HG03457 (cell line): Measurements from ENCODE around the gene TDG.

ENCODE experiments used
- ATAC-seq: cut with Tn5 transposase; IDR thresholded peaks from one replicate; pipeline ENCODE4 v1.9.1; 2021; ENCODE audit warnings: moderate number of reproducible peaks; ENCODE audit not compliant: unreplicated experiment

The TDG gene

DNA sequence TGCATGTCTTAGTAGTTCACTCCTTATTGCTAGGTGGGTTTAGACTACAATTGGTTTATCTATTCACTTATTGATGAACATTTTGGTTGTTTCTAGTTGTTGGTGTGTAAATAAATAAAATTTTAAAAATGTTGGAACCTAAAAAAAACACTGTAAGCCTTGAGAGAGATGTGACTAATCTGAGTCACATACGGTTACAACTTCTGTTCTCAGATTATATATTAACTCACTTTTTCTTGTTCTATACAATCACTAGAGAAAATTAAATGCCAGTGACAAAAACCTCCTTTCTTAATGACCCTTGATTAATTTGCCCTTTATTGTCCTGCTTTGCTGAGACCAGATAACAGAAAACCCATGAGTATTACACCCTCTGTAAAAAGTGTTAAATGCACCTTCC, 7.1 kb upstream of the TDG start:
- no peak for ATAC-seq

GRCh38 chr12:103960616-103961227, 5.0 kb upstream of the TDG start:
- no peak for ATAC-seq

DNA sequence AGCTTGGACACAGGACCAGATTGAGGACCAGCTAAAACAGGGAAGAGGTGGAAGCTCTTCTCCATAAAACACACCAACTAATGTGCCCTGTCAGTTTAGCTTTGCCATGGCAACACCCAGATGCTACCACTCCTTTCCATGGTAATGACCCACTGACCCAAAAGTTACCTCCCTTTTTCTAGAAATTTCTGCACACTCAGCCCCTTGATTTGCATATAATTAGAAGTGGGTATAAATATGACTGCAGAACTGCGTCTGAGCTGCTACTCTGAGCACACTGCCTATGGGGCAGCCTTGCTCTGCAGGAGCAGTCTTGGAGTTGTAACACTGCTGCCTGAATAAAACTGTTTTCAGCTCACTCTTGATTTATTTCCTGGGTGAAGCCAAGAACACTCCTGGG, 3.2 kb upstream of the TDG start:
- ATAC-seq, result no peak

DNA sequence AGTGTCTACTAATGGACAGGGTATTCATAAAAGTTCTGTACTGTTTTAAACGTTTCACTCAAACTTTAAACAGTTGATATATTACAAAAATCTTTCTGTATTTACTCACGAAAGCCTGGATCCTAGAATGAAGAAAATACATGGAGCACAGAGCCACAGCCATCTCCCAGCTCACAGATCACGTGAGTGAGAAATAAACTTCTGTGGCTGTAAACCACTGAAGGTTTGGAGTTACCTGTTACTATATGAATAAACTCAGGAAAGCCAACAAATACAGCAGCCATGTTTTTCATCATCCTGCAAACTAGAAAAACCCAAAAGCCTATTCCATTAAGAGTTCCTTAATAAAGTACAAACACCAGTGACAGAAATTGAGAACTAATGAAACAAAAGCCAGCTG, 867 bp upstream of the TDG start:
- no peak for ATAC-seq

DNA sequence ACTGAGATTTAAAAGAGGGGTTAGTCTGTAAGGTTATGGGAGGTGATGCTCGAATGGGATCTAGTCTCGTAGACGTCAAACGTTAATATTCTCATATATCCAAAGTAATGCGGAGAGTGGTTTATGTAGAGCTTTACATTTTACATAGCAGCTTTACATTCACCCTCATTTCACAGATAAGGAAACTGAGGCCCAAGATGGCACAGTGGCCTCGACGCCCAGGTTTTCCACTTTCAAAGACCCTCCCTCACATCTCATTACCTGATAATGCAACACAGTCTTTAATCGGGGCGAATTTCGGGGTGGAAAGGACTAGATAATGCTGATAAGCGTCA, 450 bp upstream of the TDG start:
- no peak for ATAC-seq

- no peak for ATAC-seq
Measured at GRCh38 chr12:103966736-103967135, 1.1 kb downstream of the TDG start.

DNA sequence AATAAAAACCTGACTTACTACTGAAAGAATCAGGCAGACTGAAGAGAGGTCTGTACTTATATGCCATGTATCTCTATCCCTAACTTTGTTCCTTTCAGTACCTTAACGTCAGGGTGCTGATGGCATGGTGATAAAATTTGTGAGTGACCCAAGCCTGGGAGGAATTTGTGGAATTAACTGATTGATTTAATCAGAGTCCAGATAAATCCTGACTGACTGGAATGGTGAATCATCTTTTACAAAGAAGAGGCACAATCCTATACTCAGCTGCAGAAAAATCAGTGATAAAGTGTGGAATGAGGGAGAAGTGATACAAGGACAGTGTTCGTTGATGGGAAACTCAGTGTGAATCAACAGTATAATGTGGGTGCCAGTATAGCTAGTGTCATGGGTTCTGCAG, 3.7 kb downstream of the TDG start:
- no peak for ATAC-seq

DNA sequence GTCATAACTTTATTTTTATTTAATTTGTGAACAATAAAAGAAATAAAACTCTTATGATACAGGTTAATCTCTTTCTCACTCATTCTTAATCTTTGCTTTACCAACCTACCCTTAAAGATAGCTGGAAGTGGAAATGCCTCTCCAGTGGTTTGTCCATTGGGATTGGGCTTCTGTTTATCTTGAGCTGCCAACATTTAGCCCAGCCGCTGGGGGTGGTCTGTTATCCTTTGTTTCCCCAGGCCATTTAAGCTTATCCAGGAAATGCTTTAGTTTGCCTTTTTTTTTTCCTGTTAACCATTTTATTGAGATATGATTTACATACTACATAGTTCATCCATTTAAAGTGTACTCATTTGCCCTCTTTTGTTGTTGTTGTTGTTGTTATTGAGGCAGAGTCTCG, 8.2 kb downstream of the TDG start:
- ATAC-seq, result no peak

DNA sequence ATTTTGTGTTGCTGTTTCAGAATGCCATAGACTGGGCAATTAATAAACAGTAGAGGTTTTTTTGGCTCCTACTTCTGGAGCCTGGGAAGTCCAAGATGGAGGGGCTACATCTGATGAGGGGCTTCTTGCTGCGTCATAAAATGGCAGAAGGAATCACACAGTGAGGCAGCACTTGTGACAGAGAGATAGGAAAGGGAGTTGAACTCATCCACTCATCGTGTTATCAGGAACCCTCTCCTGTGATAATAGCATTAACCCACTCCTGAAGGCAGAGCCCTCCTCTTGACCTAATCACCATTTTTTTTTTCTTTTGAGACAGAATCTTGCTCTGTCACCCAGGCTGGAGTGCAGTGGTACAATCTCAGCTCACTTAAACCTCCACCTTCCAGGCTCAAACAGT, 9.7 kb downstream of the TDG start:
- ATAC-seq, result no peak

- no peak for ATAC-seq
Measured at GRCh38 chr12:103978384-103978982, 12.8 kb downstream of the TDG start.

GRCh38 chr12:103986829-103987228, 21.2 kb downstream of the TDG start:
- no peak for ATAC-seq

- no peak for ATAC-seq
Measured at GRCh38 chr12:103994235-103994634, 28.6 kb downstream of the TDG start.

- no peak for ATAC-seq
Measured at GRCh38 chr12:103996595-103996994, 30.9 kb downstream of the TDG start.

DNA sequence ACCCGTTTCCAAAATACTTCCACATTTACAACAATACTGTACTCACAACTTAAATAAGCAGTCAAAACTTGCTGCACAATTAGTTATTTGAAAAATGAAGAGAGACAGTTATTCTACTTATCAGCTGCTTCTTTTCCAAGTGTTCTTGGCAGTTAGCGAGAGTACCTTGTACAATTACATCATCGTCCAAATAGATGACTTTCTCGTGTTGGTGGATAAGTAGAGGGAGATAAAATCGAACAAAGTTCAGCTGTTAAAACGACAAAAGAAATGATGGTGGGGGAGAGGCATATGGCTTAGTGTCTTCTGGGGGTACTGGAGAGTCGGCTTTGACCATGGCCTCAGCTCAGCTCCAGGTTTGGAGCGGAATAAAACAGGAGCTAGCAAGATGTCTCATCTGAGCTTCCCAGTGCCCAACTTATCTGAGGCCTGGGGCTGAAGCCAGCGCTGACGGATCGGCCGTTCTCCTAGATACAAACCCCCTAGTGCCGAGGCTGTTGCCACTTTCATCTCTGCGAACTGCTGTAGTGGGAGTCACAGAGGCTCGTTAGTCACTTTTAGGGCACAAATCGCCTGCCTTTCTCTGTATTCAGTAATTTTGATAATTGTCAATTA, 31.7 kb downstream of the TDG start:
- ATAC-seq, result no peak

GRCh38 chr12:103998976-103999375, 33.3 kb downstream of the TDG start:
- ATAC-seq, result no peak

DNA sequence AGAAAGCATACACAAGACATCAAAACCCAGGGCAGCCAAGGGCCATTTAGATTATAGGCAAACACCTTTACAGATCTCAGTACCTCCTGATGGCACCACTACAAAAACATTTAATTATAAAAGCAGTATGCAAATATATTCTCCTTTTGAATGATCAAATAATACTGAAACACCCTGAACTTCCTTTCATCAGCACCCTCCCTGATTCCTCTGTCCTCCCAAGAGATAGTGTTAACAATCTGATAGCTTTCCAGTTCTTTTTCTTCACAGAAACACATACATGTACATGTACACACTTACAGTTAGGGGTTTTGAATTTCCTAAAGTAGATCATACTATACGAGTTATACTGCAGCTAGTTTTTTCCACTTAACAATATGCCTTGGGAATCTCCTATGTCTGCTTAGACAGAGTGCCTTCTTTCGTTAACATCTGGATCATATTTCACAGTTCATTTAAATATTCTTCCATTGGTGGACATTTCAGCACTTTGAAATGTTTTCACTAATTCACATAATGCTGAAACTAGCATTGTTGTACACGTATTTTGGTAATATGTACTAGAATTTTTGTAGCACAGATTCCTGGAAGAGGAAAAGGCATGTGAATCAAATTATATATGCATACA, 35.2 kb downstream of the TDG start:
- ATAC-seq, result no peak

- no peak for ATAC-seq
Measured at GRCh38 chr12:104002686-104003085, 37.0 kb downstream of the TDG start.

DNA sequence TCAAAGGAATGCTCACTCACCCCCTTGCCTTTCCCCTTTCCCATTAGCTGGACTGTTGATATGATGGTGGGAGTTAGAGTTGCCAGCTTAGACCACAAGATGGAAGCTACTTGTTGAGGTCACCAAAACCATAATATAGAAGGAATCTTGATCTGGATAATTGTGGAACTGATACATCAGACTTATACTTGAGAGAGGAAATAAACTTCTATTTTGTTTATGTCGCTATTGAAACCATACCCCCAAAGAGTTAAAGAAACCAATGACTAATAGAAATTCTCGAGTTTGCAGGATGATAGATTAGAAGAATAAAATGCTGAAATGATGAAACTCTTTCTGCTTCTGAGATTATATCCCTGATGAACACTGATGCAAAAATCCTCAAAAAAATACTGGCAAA, 37.9 kb downstream of the TDG start:
- no peak for ATAC-seq

DNA sequence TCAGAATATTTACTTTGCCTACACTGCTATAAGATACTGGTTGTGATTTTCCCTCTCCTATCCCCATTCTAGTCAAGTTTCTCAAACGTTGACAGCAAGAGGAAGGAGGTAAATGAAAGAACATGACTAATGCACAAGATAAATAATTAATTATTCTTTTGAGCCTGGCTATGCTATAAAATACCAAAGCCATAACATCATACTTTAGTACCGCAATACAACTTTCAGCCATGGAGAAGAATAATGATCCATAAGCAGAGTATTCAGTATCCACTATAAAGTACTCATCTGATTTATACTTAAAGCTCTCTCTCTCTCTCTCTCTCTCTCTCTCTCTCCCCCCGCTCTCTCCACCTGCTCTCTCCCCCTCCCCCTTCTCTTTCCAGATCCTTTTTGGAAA, 41.3 kb downstream of the TDG start:
- no peak for ATAC-seq

GRCh38 chr12:104010121-104010520, 44.4 kb downstream of the TDG start:
- no peak for ATAC-seq

- no peak for ATAC-seq
Measured at GRCh38 chr12:104010606-104011169, 45.0 kb downstream of the TDG start.

GRCh38 chr12:104011253-104011652, 45.6 kb downstream of the TDG start:
- no peak for ATAC-seq
